Measurements from ENCODE around the gene LCE2C.

GRCh38 chr1:152658649-152659048 lies 16.4 kb upstream of the LCE2C start:
- TF ChIP-seq CTCF (conservative IDR thresholded peaks at IDR 0.05; ENCODE audit: low read length) (no peak), EZH2phosphoT487 (IDR thresholded peaks at IDR 0.05; ENCODE audit: borderline replicate concordance) (no peak)

Measured in Loucy (cell line).